A673 (cell line): Measurements from ENCODE around the gene HDAC4. TPM values are rescaled to one million over a fixed set of nuclear protein-coding genes. Genes with fewer than 3 reads are reported as not detected.

Experiments
- BruUV-seq: library from RNA; stranded (reverse); fragments of 400-500 nt; replicated peaks from 2 replicates; lab custom pipeline; 2021; lab: Mats Ljungman, UMichigan
- CTCF ChIA-PET: fragments of 300-600 bp; sonication (Branson Sonifier 250); formaldehyde crosslinking; loops from one replicate; lab custom pipeline; 2022; ENCODE audit warnings: antibody characterized with exemption; lab: Charles Lee
- POLR2A ChIA-PET: fragments of 300-600 bp; sonication (Branson Sonifier 250); formaldehyde crosslinking; loops from one replicate; lab custom pipeline; 2022; ENCODE audit warnings: antibody characterized with exemption; ENCODE audit not compliant: low non-redundant PET; lab: Charles Lee
- DNase-seq: peaks from one replicate; pipeline ENCODE4 v3.0.0-alpha.2; 2015; ENCODE audit warnings: low spot score
- H3K27ac ChIP-seq: fragments of 200-600 bp; sonication (generic); 2 replicates; pipeline ENCODE4 v1.5.1; 2016; ENCODE audit warnings: mixed run types, low read depth, mild to moderate bottlenecking, mixed read lengths, antibody characterized with exemption, low read length; ENCODE audit not compliant: poor library complexity, severe bottlenecking
- H3K27me3 ChIP-seq: fragments of 200-600 bp; sonication (generic); replicated peaks from 2 replicates; pipeline ENCODE4 v1.6.1; 2017; ENCODE audit warnings: mixed run types, low read depth, mild to moderate bottlenecking, mixed read lengths, antibody characterized with exemption, low read length; ENCODE audit not compliant: insufficient read depth, poor library complexity
- H3K36me3 ChIP-seq: fragments of 200-600 bp; sonication (generic); 2 replicates; pipeline ENCODE4 v1.6.1; 2016; ENCODE audit warnings: mixed run types, mild to moderate bottlenecking, mixed read lengths, antibody characterized with exemption, low read length; ENCODE audit not compliant: insufficient read depth, poor library complexity, severe bottlenecking
- H3K4me1 ChIP-seq: fragments of 200-600 bp; sonication (generic); 2 replicates; pipeline ENCODE4 v1.6.1; 2017; ENCODE audit warnings: mixed run types, mild to moderate bottlenecking, mixed read lengths, antibody characterized with exemption, low read length; ENCODE audit not compliant: insufficient read depth, poor library complexity, severe bottlenecking
- H3K4me3 ChIP-seq: fragments of 200-600 bp; sonication (generic); 2 replicates; pipeline ENCODE4 v1.5.1; 2016; ENCODE audit warnings: low read depth, mixed run types, mild to moderate bottlenecking, mixed read lengths, low read length; ENCODE audit not compliant: poor library complexity, severe bottlenecking
- H3K9me3 ChIP-seq: fragments of 200-600 bp; sonication (generic); 2 replicates; pipeline ENCODE4 v1.6.1; 2016; ENCODE audit warnings: mixed run types, low read depth, mild to moderate bottlenecking, mixed read lengths, antibody characterized with exemption, low read length; ENCODE audit not compliant: poor library complexity, severe bottlenecking
- CTCF ChIP-seq: fragments of 300-800, 200-600 bp; sonication (generic); conservative IDR thresholded peaks from 2 replicates; pipeline ENCODE4 v1.5.1; 2017; ENCODE audit warnings: low read depth, mild to moderate bottlenecking, antibody characterized with exemption, low read length, moderate library complexity, mixed read lengths
- EZH2 ChIP-seq: fragments of 200-600 bp; sonication (generic); IDR thresholded peaks from 2 replicates; pipeline ENCODE4 v1.6.1; 2017; ENCODE audit warnings: borderline replicate concordance, low read depth, mild to moderate bottlenecking, mixed read lengths, antibody characterized with exemption, low read length; ENCODE audit not compliant: poor library complexity, severe bottlenecking
- intact Hi-C: fragments of 100-400 bp; cut with micrococcal nuclease; formaldehyde crosslinking; loops from one replicate; pipeline ENCODE4 v1.10.0; 2022; ENCODE audit not compliant: unreplicated experiment
- total RNA-seq: library from RNA; stranded (reverse); gene quantifications from 2 replicates; pipeline ENCODE4 v1.2.3, GENCODE V29; 2021

HDAC4 gene
- total RNA-seq, 1 experiment from 2014 or later = 40.0 TPM

- peaks cover 52% of the 10 kb centered on the region for H3K4me1 ChIP-seq
- CTCF ChIA-PET = no interaction called here
- intact Hi-C loops = no loop called here
- no peaks in the 10 kb centered on the region for H3K36me3 ChIP-seq
- no peak overlapping the region for H3K27ac ChIP-seq
- POLR2A ChIA-PET = no interaction called here
- TF ChIP-seq EZH2 = no peak
- TF ChIP-seq CTCF = no peak
- no peak overlapping the region for H3K4me3 ChIP-seq
- no peaks in the 10 kb centered on the region for H3K9me3 ChIP-seq
- DNase-seq = no peak
- H3K27me3 ChIP-seq = no peaks in the 10 kb centered on the region
- no TSS peak for BruUV-seq
Observed at GRCh38 chr2:239260546-239261327, 140.1 kb downstream of the HDAC4 start.

GRCh38 chr2:239259603-239260298 is 141.1 kb downstream of the HDAC4 start:
- no peaks in the 10 kb centered on the region for H3K36me3 ChIP-seq
- peaks cover 52% of the 10 kb centered on the region for H3K4me1 ChIP-seq
- BruUV-seq = no TSS peak
- TF ChIP-seq CTCF (no peak), EZH2 (no peak)
- no peak overlapping the region for H3K4me3 ChIP-seq
- intact Hi-C loops = loop anchor here (10.0 kb wide), 1 partner anchor 145 kb away; the partner anchor contains the start of gene HDAC4
- peak overlapping the region; percentile 51 for H3K27ac ChIP-seq
- H3K9me3 ChIP-seq = no peaks in the 10 kb centered on the region
- ChIA-PET CTCF (no interaction called here), POLR2A (no interaction called here)
- no peak for DNase-seq
- no peaks in the 10 kb centered on the region for H3K27me3 ChIP-seq

DNA sequence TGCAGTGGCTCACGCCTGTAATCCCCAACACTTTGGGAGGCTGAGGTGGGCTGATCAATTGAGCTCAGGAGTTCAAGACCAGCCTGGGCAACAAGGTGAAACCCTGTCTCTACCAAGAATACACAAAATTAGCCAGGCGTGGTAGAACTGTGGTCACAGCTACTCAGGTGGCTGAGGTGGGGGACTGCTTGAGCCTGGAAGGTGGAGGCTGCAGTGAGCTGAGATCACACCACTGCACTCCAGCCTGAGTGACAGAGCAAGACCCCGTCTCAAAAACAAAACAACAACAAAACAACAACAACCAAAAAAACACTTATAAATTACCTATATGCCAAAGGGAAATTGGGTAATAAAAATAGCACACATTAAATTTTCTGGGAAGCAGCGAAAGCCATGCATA is 141.6 kb downstream of the HDAC4 start:
- CTCF ChIA-PET = no interaction called here
- BruUV-seq = no TSS peak
- no peak for DNase-seq

More for the DNA sequence above, 141.6 kb downstream of the HDAC4 start:
- H3K9me3 ChIP-seq = no peaks in the 10 kb centered on the region
- H3K36me3 ChIP-seq = no peaks in the 10 kb centered on the region
- POLR2A ChIA-PET = no interaction called here
- intact Hi-C loops = loop anchor here (10.0 kb wide), 1 partner anchor 146 kb away; the partner anchor contains the start of gene HDAC4
- H3K27ac ChIP-seq = peak overlapping the region; percentile 51
- no peak for TF ChIP-seq CTCF
- TF ChIP-seq EZH2 = no peak
- no peak overlapping the region for H3K4me3 ChIP-seq
- peaks cover 50% of the 10 kb centered on the region for H3K4me1 ChIP-seq
- H3K27me3 ChIP-seq = no peaks in the 10 kb centered on the region
